H9 (cell line): Measurements from ENCODE around the gene BBIP1. TPM values are rescaled to one million over a fixed set of nuclear protein-coding genes. Genes with fewer than 3 reads are reported as not detected.

ENCODE experiments used
- DNase-seq: peaks from one replicate; pipeline ENCODE4 v3.0.0-alpha.2; 2017
- H2AFZ ChIP-seq: one replicate; pipeline ENCODE4 v1.6.1; 2013; ENCODE audit warnings: mild to moderate bottlenecking, low read length, control low read depth, moderate library complexity
- H2AK5ac ChIP-seq: 2 replicates; pipeline ENCODE4 v1.6.1; 2013; ENCODE audit warnings: low read length, control low read depth, mixed read lengths; ENCODE audit not compliant: insufficient read length
- H2BK120ac ChIP-seq: one replicate; pipeline ENCODE4 v1.6.1; 2013; ENCODE audit warnings: low read depth, mild to moderate bottlenecking, low read length, control low read depth, inconsistent platforms; ENCODE audit not compliant: poor library complexity, severe bottlenecking
- H2BK12ac ChIP-seq: 2 replicates; pipeline ENCODE4 v1.6.1; 2013; ENCODE audit warnings: low read length, control low read depth, mixed read lengths, low read depth; ENCODE audit not compliant: insufficient read length
- H2BK15ac ChIP-seq: 2 replicates; pipeline ENCODE4 v1.6.1; 2013; ENCODE audit warnings: low read depth, low read length, control low read depth
- H2BK20ac ChIP-seq: one replicate; pipeline ENCODE4 v1.6.1; 2013; ENCODE audit warnings: low read depth, mild to moderate bottlenecking, low read length, control low read depth, inconsistent platforms; ENCODE audit not compliant: poor library complexity, severe bottlenecking
- H2BK5ac ChIP-seq: 2 replicates; pipeline ENCODE4 v1.6.1; 2013; ENCODE audit warnings: low read length, control low read depth, mixed read lengths; ENCODE audit not compliant: insufficient read length
- H3K14ac ChIP-seq: 2 replicates; pipeline ENCODE4 v1.6.1; 2013; ENCODE audit warnings: low read length, control low read depth; ENCODE audit not compliant: insufficient read depth
- H3K18ac ChIP-seq: 2 replicates; pipeline ENCODE4 v1.6.1; 2013; ENCODE audit warnings: low read depth, mild to moderate bottlenecking, mixed read lengths, low read length, control low read depth; ENCODE audit not compliant: insufficient read length
- H3K23ac ChIP-seq: 2 replicates; pipeline ENCODE4 v1.6.1; 2013; ENCODE audit warnings: low read length, control low read depth, mixed read lengths, low read depth; ENCODE audit not compliant: insufficient read length
- H3K23me2 ChIP-seq: 2 replicates; pipeline ENCODE4 v1.6.1; 2013; ENCODE audit warnings: low read depth, mild to moderate bottlenecking, mixed read lengths, low read length, control low read depth; ENCODE audit not compliant: insufficient read length, poor library complexity, severe bottlenecking
- H3K27ac ChIP-seq: 2 replicates; pipeline ENCODE4 v1.5.1; 2013; ENCODE audit warnings: low read length, control low read depth, mixed read lengths, low read depth; ENCODE audit not compliant: insufficient read length
- H3K27me3 ChIP-seq: 2 replicates; pipeline ENCODE4 v1.6.1; 2013; ENCODE audit warnings: low read length, control low read depth, inconsistent platforms; ENCODE audit not compliant: insufficient read depth
- H3K4ac ChIP-seq: 2 replicates; pipeline ENCODE4 v1.6.1; 2013; ENCODE audit warnings: low read depth, mild to moderate bottlenecking, control low read depth, inconsistent platforms, low read length, moderate library complexity
- H3K4me1 ChIP-seq: 2 replicates; pipeline ENCODE4 v1.6.1; 2013; ENCODE audit warnings: low read length, control low read depth, inconsistent platforms; ENCODE audit not compliant: insufficient read depth
- H3K4me2 ChIP-seq: 2 replicates; pipeline ENCODE4 v1.6.1; 2013; ENCODE audit warnings: low read length, control low read depth, mixed read lengths; ENCODE audit not compliant: insufficient read length, insufficient read depth
- H3K56ac ChIP-seq: 2 replicates; pipeline ENCODE4 v1.6.1; 2013; ENCODE audit warnings: low read depth, mild to moderate bottlenecking, mixed read lengths, low read length, control low read depth; ENCODE audit not compliant: insufficient read length
- H3K79me1 ChIP-seq: 2 replicates; pipeline ENCODE4 v1.6.1; 2013; ENCODE audit warnings: low read depth, mild to moderate bottlenecking, moderate library complexity, low read length, control low read depth, inconsistent platforms; ENCODE audit not compliant: insufficient read depth, poor library complexity, severe bottlenecking
- H3K79me2 ChIP-seq: 2 replicates; pipeline ENCODE4 v1.6.1; 2013; ENCODE audit warnings: low read length, control low read depth, inconsistent platforms; ENCODE audit not compliant: insufficient read depth
- H3K9ac ChIP-seq: 2 replicates; pipeline ENCODE4 v1.6.1; 2013; ENCODE audit warnings: low read length, control low read depth, mixed read lengths; ENCODE audit not compliant: insufficient read length; ENCODE audit errors: extremely low read depth
- H3K9me3 ChIP-seq: one replicate; pipeline ENCODE4 v1.6.1; 2013; ENCODE audit warnings: low read depth, low read length, inconsistent platforms; ENCODE audit not compliant: control insufficient read depth
- H3T11ph ChIP-seq: one replicate; pipeline ENCODE4 v1.6.1; 2013; ENCODE audit warnings: mild to moderate bottlenecking, low read length, control low read depth, inconsistent platforms
- H4K20me1 ChIP-seq: one replicate; pipeline ENCODE4 v1.6.1; 2013; ENCODE audit not compliant: control insufficient read depth, insufficient read length, insufficient read depth
- H4K5ac ChIP-seq: 2 replicates; pipeline ENCODE4 v1.6.1; 2013; ENCODE audit warnings: low read depth, mild to moderate bottlenecking, mixed read lengths, low read length, control low read depth; ENCODE audit not compliant: insufficient read length
- H4K8ac ChIP-seq: replicated peaks from 2 replicates; pipeline ENCODE4 v1.6.1; 2013; ENCODE audit warnings: low read length, control low read depth, mixed read lengths, low read depth; ENCODE audit not compliant: insufficient read length
- H4K91ac ChIP-seq: 2 replicates; pipeline ENCODE4 v1.6.1; 2013; ENCODE audit warnings: low read depth, mild to moderate bottlenecking, moderate library complexity, mixed read lengths, low read length, control low read depth; ENCODE audit not compliant: insufficient read length
- H3K27ac Mint-ChIP-seq, 3 experiments: 2 replicates in 2 of 3; 3 replicates in 1 of 3; pipeline ENCODE4 v1.8.0; 2020 to 2021; ENCODE audit warnings: mixed read lengths in 3 of 3, mild to moderate bottlenecking in 1 of 3, moderate library complexity in 1 of 3
- H3K27me3 Mint-ChIP-seq: 2 replicates; pipeline ENCODE4 v1.8.0; 2021; ENCODE audit warnings: low read depth, mild to moderate bottlenecking, moderate library complexity, mixed read lengths
- H3K36me3 Mint-ChIP-seq, 3 experiments: 2 replicates in 2 of 3; 3 replicates in 1 of 3; pipeline ENCODE4 v1.8.0; 2020 to 2021; ENCODE audit warnings: low read depth in 3 of 3, mixed read lengths in 3 of 3; ENCODE audit not compliant: insufficient read depth in 1 of 3
- H3K4me1 Mint-ChIP-seq, 2 experiments: 2 replicates each; pipeline ENCODE4 v1.8.0; 2020; ENCODE audit warnings: mixed read lengths in 2 of 2
- H3K4me3 Mint-ChIP-seq, 2 experiments: 2 replicates in 1 of 2; 3 replicates in 1 of 2; pipeline ENCODE4 v1.8.0; 2020 to 2021; ENCODE audit warnings: mild to moderate bottlenecking in 2 of 2, mixed read lengths in 2 of 2, moderate library complexity in 1 of 2
- H3K9me3 Mint-ChIP-seq, 2 experiments: 2 replicates in 1 of 2; 3 replicates in 1 of 2; pipeline ENCODE4 v1.8.0; 2020; ENCODE audit warnings: mild to moderate bottlenecking in 2 of 2, mixed read lengths in 2 of 2, moderate library complexity in 1 of 2
- CTCF ChIP-seq: fragments of 200-600 bp; sonication (generic); conservative IDR thresholded peaks from 3 replicates; pipeline ENCODE4 v1.8.0; 2021; ENCODE audit warnings: antibody characterized with exemption, mild to moderate bottlenecking
- WGBS: extraction: QIAGEN DNeasy Blood & Tissue Kit; methylation state at CpG from one replicate; pipeline ENCODE4 v1.1.7; 2013; ENCODE audit warnings: missing lambda C conversion rate, low lambda C conversion rate, mixed read lengths; ENCODE audit not compliant: insufficient read length; ENCODE audit errors: extremely low coverage; 5-methylcytosine and 5-hydroxymethylcytosine counted together
- total RNA-seq: library from RNA; stranded (reverse); gene quantifications from 2 replicates; pipeline ENCODE4 v1.2.1, GENCODE V29; 2021

BBIP1 gene
- total RNA-seq, 1 experiment from 2014 or later = 18.8 TPM

GRCh38 chr10:110910138-110910537 lies 8.8 kb downstream of the BBIP1 start:
- no peaks in the 10 kb centered on the region; the same call in 1 of the 2 replicates for H3K4me1 ChIP-seq
- H3K27ac Mint-ChIP-seq = no peak overlapping the region; a peak in 1 of 7 replicates
- no peak overlapping the region for H3T11ph ChIP-seq
- H2AFZ ChIP-seq = no peak overlapping the region
- DNase-seq = no peak
- no peak overlapping the region for H3K23ac ChIP-seq
- no peak for TF ChIP-seq CTCF
- H2BK15ac ChIP-seq = no peak overlapping the region
- no peak overlapping the region for H2BK20ac ChIP-seq
- peaks cover 5 to 16% of the 10 kb centered on the region in 2 experiments; a peak in 3 of 4 replicates for H3K4me1 Mint-ChIP-seq
- H4K8ac ChIP-seq = no peak overlapping the region
- H4K91ac ChIP-seq = no peak overlapping the region
- no peaks in the 10 kb centered on the region for H3K79me2 ChIP-seq
- no peak overlapping the region for H2BK5ac ChIP-seq
- H4K20me1 ChIP-seq = no peaks in the 10 kb centered on the region
- no peaks in the 10 kb centered on the region for H3K23me2 ChIP-seq
- no peak overlapping the region for H3K4me2 ChIP-seq
- no peaks in the 10 kb centered on the region for H3K27me3 Mint-ChIP-seq
- H3K79me1 ChIP-seq = no peaks in the 10 kb centered on the region
- H2AK5ac ChIP-seq = no peak overlapping the region
- H3K4me3 Mint-ChIP-seq = no peak overlapping the region
- H2BK120ac ChIP-seq = no peak overlapping the region
- H3K56ac ChIP-seq = no peak overlapping the region
- H4K5ac ChIP-seq = no peak overlapping the region
- H3K14ac ChIP-seq = no peak overlapping the region
- no peaks in the 10 kb centered on the region for H3K9me3 ChIP-seq
- H3K9ac ChIP-seq = no peak overlapping the region
- H3K36me3 Mint-ChIP-seq = no peaks in the 10 kb centered on the region; a peak in 1 of 7 replicates
- no peak overlapping the region for H3K27ac ChIP-seq
- H3K27me3 ChIP-seq = no peaks in the 10 kb centered on the region
- WGBS = no CpG with 5 or more reads among the region's 4 CpGs
- H3K18ac ChIP-seq = no peak overlapping the region
- no peak overlapping the region for H2BK12ac ChIP-seq
- H3K4ac ChIP-seq = no peak overlapping the region
- no peaks in the 10 kb centered on the region for H3K9me3 Mint-ChIP-seq
